Esophagus squamous epithelium (tissue), 5 donors: ENCODE measurements around the gene UBE2K. TPM values are rescaled to one million over a fixed set of nuclear protein-coding genes. Genes with fewer than 3 reads are reported as not detected.

Source experiments
- DNase-seq: peaks from one replicate; lab custom pipeline; 2025; lab: John Stamatoyannopoulos, UW
- H3K27ac ChIP-seq, 4 donors: fragments of 200-600 bp; sonication (generic); one replicate each; pipeline ENCODE4 v1.5.1; 2016 to 2019; ENCODE audit warnings: mild to moderate bottlenecking in 1 of 4
- H3K27me3 ChIP-seq, 4 donors: fragments of 200-600 bp; sonication (generic); 1 replicate in 3 of 4; 2 replicates in 1 of 4; pipeline versions ENCODE4 v1.5.1 to v1.6.0; 2017 to 2021; ENCODE audit warnings: antibody characterized with exemption in 1 of 4
- H3K36me3 ChIP-seq, 3 donors: fragments of 200-600 bp; sonication (generic); one replicate each; pipeline ENCODE4 v1.5.1; 2016 to 2019
- H3K4me1 ChIP-seq, 3 donors: fragments of 200-600 bp; sonication (generic); one replicate each; pipeline ENCODE4 v1.5.1; 2017 to 2019
- H3K4me3 ChIP-seq, 4 donors: fragments of 200-600 bp; sonication (generic); 1 replicate in 3 of 4; 2 replicates in 1 of 4; pipeline ENCODE4 v1.5.1; 2016 to 2019; ENCODE audit warnings: mild to moderate bottlenecking in 2 of 4, moderate library complexity in 1 of 4
- H3K9me3 ChIP-seq, 3 donors: fragments of 200-600 bp; sonication (generic); one replicate each; pipeline ENCODE4 v1.5.1; 2016 to 2019
- POLR2A ChIP-seq, 4 donors: fragments of 450-650 bp; IDR thresholded peaks; one replicate each; pipeline ENCODE4 v1.6.1; 2017; ENCODE audit warnings: antibody characterized with exemption in 4 of 4, mild to moderate bottlenecking in 4 of 4, moderate library complexity in 3 of 4
- WGBS, 2 donors: methylation state at CpG; one replicate each; pipeline ENCODE4 v1.1.5; 2018; 5-methylcytosine and 5-hydroxymethylcytosine counted together
- intact Hi-C: fragments of 100-400 bp; cut with DNase I; formaldehyde crosslinking; loops from one replicate; pipeline ENCODE4 v1.15.0; 2022
- total RNA-seq, 4 donors: library from RNA; depleted of rRNA; stranded (reverse); fragments of >200 nt; gene quantifications; one replicate each; pipeline ENCODE4 v1.1.0, GENCODE V29; 2016
- TF ChIP-seq, protein P1 (sequence below), 6 experiments: fragments of 450-650 bp in 4 of 6; fragments of 200-600 bp in 2 of 6; sonication (generic) in 2 of 6; IDR thresholded peaks; one replicate each; pipeline ENCODE4 v1.5.1; 2016 to 2019; ENCODE audit warnings: antibody characterized with exemption in 6 of 6, mild to moderate bottlenecking in 4 of 6, moderate library complexity in 4 of 6
- donor health status: DM: yes; HTN: yes; CAD: no.

The UBE2K gene
- total RNA-seq, 4 donors from 2014 or later: 28.1 to 37.6 (median 35.3) TPM

DNA sequence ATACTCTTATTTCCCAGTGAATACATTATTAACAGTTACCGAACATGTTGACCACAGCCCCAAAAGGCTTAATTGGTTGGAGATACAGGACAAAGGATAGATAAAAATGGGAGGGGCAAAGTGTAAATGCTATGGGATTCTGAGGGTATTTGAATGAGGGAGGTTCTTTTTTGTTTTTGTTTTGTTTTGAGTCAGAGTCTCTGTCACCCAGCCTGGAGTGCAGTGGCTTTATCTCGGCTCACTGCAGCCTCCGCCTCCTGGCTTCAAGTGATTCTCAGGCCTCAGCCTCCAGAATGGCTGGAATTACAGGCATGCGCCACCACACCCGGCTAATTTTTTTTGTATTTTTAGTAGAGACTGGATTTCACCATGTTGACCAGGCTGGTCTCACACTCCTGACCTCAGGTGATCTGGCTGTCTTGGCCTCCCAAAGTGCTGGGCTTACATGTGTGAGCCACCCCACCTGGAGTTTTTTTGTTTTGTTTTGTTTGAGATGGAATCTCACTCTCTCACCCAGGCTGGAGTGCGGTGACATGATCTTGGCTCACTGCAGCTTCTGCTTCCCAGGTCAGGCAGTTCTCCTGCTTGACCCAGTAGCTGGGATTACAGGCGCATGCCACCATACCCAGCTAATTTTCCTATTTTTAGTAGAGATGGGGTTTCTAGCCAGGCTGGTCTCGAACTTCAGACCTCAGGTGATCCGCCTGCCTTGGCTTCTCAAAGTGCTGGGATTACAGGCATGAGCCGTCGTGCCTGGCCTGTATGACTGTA lies 9.0 kb downstream of the UBE2K start:
- H3K36me3 ChIP-seq: peaks cover 0 to 26% (median 9%) of the 10 kb centered on the region in 3 donors
- 88 to 91% methylated on average over 10 to 11 of the region's 11 CpGs for WGBS, 2 donors
- no peak overlapping the region for H3K4me3 ChIP-seq
- TF ChIP-seq, protein P1, sequence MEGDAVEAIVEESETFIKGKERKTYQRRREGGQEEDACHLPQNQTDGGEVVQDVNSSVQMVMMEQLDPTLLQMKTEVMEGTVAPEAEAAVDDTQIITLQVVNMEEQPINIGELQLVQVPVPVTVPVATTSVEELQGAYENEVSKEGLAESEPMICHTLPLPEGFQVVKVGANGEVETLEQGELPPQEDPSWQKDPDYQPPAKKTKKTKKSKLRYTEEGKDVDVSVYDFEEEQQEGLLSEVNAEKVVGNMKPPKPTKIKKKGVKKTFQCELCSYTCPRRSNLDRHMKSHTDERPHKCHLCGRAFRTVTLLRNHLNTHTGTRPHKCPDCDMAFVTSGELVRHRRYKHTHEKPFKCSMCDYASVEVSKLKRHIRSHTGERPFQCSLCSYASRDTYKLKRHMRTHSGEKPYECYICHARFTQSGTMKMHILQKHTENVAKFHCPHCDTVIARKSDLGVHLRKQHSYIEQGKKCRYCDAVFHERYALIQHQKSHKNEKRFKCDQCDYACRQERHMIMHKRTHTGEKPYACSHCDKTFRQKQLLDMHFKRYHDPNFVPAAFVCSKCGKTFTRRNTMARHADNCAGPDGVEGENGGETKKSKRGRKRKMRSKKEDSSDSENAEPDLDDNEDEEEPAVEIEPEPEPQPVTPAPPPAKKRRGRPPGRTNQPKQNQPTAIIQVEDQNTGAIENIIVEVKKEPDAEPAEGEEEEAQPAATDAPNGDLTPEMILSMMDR (IDR thresholded peaks at IDR 0.05): no peak
- no peak for TF ChIP-seq POLR2A (IDR thresholded peaks at IDR 0.05)
- H3K4me1 ChIP-seq: peaks cover 0 to 46% (median 8%) of the 10 kb centered on the region in 3 donors
- no peaks in the 10 kb centered on the region for H3K27me3 ChIP-seq
- no peaks in the 10 kb centered on the region for H3K9me3 ChIP-seq
- no peak for DNase-seq
- intact Hi-C loops: no loop called here
- no peak overlapping the region for H3K27ac ChIP-seq

DNA sequence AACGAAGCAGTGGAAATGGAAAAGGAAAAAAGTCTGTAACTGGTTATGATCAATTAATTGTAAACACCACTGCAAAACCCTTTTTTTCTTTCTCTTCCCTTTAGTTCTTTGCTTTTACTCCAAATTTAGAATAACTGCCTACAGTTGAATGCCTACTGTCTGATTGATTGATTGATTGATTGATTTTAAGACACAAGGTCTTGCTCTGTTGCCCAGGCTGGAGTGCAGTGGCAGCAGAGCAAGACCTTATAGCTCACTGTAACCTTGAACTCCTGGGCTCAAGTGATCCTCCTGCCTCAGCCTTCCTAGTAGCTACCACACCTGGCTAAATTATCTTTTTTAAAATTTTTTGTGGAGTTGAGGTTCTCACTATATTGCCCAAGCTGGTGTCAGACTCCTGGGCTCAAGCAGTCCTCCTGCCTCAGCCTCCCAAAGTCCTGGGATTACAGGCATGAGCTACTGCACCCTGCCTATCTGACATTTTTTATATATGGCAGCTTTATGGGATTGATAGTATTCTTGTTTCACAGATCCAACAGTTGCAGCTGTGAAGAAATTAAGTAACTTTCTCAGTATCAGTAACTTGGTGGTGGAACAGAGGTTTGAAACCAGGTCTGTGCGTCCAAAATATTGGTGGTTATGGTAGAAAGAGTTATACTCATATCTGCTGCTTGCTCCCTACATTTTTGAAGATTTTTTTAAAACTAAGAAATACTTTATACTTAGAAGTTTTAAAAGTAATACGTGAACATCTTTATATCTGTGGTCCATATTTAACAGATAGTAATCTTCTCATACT lies 12.4 kb downstream of the UBE2K start:
- WGBS, 2 donors: 66 to 72% methylated on average over 3 of the region's 3 CpGs
- Histone ChIP-seq H3K9me3 (no peaks in the 10 kb centered on the region), H3K27ac (no peak overlapping the region), H3K4me1 (peaks cover 0 to 68% (median 16%) of the 10 kb centered on the region in 3 donors), H3K36me3 (no peaks in the 10 kb centered on the region), H3K4me3 (no peak overlapping the region), H3K27me3 (no peaks in the 10 kb centered on the region)
- TF ChIP-seq, protein P1 (IDR thresholded peaks at IDR 0.05): no peak
- intact Hi-C loops: no loop called here
- DNase-seq: no peak

DNA sequence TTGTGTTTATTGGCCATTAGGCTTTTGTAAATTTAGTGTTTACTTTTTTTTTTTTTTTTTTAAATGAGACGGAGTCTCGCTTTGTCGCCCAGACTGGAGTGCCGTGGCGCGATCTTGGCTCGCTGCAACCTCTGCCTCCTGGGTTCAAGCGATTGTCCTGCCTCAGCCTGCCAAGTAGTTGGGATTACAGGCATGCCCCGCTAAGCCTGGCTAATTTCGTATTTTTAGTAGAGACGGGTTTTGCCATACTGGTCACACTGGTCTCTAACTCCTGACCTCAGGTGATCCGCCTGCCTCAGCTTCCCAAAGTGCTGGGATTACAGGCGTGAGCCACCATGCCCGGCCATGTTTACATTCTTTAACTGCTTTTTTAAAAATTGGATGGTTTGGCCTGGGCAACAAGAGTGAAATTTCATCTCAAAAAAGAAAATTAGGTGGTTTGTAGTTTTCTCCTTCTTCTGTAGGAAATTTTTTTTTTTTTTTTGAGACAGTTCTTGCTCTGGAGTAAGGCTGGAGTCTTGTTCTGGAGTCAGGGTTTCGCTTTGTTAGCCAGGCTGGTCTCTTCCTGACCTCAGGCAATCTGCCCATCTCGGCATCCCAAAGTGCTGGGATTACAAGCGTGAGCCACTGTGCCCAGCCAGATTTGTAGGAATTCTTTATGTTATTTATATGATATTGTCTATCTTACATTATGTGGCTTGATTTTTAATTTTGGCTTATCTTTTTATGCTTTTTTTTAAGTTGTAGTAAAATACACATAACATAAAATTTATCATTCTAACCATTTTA lies 15.1 kb downstream of the UBE2K start:
- H3K4me3 ChIP-seq: no peak overlapping the region
- WGBS, 2 donors: 84 to 86% methylated on average over 14 to 15 of the region's 17 CpGs
- H3K27me3 ChIP-seq: no peaks in the 10 kb centered on the region
- intact Hi-C loops: no loop called here
- TF ChIP-seq, protein P1 (IDR thresholded peaks at IDR 0.05): no peak
- TF ChIP-seq POLR2A (IDR thresholded peaks at IDR 0.05): no peak
- H3K36me3 ChIP-seq: peaks cover 0 to 9% (median 0%) of the 10 kb centered on the region in 3 donors
- H3K27ac ChIP-seq: no peak overlapping the region
- no peak for DNase-seq
- peaks cover 0 to 70% (median 12%) of the 10 kb centered on the region in 3 donors for H3K4me1 ChIP-seq
- H3K9me3 ChIP-seq: no peaks in the 10 kb centered on the region

DNA sequence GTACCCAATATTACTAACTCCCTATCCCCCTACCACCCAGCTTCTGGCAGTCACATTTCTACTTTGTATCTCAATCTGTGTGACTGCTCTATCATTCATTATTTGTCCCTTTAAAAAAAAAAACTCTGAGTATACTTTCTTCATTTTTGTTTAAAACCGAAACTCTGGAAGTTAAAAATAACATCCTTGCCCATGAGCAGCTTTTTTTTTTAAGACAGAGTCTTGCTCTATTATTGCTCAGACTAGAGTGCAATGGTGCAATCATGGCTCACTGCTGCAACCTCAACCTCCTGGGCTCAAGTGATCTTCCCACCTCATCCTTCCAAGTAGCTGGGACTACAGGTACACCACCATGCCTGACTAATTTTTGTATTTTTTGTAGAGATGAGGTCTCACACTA lies 15.8 kb downstream of the UBE2K start:
- Histone ChIP-seq H3K27ac (peak overlapping the region in 2 of 4 donors; percentile 2 to 18), H3K4me3 (no peak overlapping the region), H3K36me3 (peaks cover 0 to 16% (median 0%) of the 10 kb centered on the region in 3 donors), H3K4me1 (peaks cover 0 to 70% (median 13%) of the 10 kb centered on the region in 3 donors), H3K27me3 (no peaks in the 10 kb centered on the region), H3K9me3 (no peaks in the 10 kb centered on the region)
- intact Hi-C loops: no loop called here
- no peak for TF ChIP-seq POLR2A (IDR thresholded peaks at IDR 0.05)
- TF ChIP-seq, protein P1 (IDR thresholded peaks at IDR 0.05): no peak
- 39 to 47% methylated on average over 1 of the region's 1 CpG for WGBS, 2 donors
- DNase-seq: no peak
